GM21526 (cell line): ENCODE data around the gene USP34.
"Not testable (repeated sequence)": the region's sequence is repeated elsewhere in the genome, so short reads cannot be mapped to it uniquely, and the experiment has no call there.

Source experiments
- ATAC-seq: cut with Tn5 transposase; IDR thresholded peaks from one replicate; pipeline ENCODE4 v1.9.1; 2021; ENCODE audit warnings: moderate library complexity; ENCODE audit not compliant: unreplicated experiment, low FRiP score

USP34 gene

GRCh38 chr2:61426267-61426897 lies 44.5 kb downstream of the USP34 start:
- peak; percentile 66 for ATAC-seq

DNA sequence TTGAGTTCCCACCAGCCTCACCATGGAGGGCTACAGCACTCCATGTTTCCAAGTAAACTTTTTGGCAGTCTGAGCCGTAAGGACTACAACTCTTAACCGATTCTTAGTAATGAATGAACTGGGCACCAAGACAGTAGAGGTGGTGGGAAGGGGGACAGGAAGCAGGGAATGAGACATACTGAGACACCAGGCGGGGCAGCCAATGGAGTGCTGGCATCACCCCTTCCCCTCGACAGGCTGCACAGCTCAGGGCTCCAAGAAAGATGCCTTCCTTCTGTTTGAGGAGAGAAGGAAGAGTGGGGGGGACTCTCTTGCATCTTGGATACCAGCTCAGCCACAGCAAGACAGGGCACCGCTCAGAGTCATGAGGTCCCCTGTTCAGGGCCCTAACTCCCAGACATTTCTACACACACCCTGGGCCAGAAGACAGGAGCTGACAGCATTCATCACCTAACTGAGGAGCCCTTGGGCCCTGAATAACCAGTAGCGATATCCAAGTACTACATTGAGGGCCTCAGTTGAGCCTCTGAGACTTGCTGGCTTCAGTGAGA lies 45.2 kb downstream of the USP34 start:
- ATAC-seq: no peak

DNA sequence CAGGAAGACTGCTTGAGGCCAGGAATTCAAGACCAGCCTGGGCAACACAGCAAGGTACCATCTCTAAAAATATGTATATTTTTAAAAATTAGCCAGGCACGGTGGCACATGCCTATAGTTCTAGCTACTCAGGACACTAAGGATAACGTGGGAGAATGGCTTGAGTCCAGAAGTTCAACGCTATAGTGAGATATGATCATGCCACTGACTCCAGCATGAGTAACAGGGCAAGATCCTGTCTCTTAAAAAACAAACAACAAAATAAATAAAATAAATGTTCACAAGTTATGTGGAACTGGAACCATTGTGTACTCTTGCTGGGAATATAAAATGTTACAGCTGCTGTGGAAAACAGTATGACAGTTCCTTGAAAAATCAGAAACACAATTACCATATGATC lies 47.2 kb downstream of the USP34 start:
- no peak for ATAC-seq

DNA sequence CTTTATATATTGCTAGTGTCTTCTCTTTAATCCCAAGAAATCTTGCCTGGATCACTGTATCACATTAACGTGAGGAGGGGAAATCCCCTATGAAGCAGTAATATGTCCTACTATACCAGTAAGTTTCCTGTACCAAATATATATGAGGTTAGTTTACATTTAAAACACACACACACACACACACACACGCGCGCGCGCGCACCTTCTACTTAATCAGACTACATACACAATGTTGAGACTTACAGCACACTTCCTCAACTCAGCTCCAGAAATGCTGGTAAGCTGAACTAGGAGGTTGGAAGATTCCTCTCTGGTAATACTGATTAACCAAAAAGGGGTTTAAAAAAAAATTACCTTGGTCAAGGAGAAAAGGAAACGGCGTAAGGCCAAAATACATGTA lies 49.3 kb downstream of the USP34 start:
- ATAC-seq: no peak

DNA sequence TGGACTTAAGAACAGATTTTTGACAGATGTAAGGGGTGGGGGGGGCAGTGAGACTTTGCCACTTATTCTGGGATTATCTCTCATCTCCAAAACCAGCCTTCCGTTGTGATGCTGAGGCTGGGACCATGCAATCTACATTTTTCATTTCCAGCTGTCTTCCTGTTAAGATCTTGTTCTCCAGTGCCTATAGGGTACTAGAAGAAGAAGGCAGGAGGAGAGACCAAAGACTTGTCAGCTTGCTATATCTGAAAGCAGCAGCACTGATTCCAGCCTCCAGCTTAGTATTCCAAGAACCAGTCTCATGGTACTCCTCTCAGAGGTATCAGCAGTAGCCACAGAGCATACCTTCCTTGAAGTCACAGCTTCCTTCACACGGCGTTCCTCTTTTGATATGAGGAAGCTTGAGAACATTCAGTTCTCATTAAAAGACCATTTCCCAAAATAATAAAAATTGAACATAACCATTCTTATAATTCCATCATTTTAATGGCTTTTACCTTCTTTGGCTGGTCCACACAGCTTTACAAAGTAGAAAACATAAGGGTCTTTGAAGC lies 49.8 kb downstream of the USP34 start:
- ATAC-seq: no peak

GRCh38 chr2:61419570-61419969 lies 51.3 kb downstream of the USP34 start:
- ATAC-seq: no peak

DNA sequence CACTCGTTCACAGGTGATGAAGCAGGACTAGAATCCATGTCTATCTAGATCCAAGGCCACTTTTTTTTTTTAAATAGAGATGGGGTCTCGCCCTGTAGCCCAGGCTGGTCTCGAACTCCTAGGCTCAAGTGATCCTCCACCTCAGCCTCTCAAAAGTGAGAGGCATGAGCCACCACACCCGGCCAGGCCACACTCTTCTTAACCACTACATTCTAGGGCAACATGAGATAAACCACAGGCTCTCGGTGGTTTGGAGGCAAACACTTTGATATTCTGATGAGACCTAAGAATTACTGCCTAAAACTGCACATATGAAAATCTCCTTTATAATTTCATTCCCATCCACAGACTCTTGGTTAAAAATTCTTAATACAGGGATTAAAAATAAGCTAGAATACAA lies 51.8 kb downstream of the USP34 start:
- no peak for ATAC-seq

DNA sequence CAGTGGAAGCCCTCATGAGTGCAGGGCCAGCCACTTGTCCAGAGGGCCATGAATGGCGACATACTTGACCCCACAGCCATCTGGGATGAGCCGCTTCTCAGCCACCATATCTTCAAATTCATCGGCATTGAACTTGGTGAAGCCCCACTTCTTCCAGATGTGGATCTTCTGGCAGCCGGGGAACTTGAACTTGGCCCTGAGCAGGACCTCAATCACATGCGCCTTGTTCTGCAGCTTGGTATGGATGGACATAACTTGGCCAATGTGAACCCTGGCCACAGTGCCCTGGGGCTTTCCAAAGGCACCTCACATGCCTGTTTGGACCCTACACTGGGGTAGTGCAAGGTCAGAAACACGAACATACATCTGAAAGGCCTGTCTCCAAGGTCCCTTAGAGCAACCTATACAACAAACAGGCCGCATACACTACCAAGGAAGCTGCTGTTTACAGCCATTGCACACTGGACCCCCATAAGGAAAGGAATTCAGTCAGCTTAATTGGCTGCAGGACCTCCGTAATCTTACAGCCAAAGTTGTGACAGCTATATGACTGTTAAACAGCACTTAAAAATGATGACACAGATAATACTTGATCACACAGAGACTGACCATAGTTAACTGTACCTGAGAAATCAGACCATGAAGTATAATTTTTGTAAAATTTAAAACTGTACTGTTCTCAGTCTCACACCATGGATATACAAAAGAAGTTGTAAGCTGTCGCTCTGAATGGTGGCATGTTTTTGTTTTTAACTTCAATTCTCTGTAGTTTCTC lies 53.8 kb downstream of the USP34 start:
- ATAC-seq: no peak

DNA sequence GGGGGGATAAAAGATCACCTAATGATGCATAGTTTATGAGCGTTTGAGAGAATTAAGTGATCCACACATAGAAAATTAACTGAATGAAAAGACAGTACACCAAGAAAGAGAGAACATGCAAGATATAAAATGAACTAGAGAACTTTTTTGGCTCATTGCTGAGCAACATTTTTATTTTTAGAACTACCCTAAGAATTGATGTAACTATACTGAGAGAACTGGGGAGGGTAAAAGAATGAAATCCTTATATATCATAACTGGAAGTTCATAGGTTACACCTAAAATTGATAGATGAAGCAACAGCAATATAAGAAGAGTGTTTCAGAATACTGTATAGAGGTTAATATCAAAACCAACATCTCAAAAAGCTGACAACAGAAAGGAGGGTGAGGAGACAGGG lies 55.6 kb downstream of the USP34 start:
- ATAC-seq: no peak

DNA sequence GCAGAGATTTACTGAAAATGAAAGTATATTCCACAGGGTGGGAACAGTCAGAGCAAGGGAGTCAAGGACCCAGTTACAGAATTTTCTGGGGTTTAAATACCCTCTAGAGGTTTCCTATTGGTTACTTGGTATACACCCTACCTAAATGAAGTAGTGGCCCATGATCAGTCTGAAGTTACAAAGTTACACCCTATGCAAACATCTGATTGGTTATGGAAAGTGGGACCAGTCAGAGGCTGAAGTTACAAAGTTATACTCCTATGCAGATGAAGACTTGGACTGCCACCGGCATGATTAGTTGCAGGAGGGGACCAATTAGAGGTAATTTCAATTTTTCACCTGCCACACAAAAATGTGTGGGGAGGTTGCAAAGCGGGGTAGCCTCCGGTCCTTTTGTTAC lies 56.2 kb downstream of the USP34 start:
- no peak for ATAC-seq

GRCh38 chr2:61411109-61411508 lies 59.8 kb downstream of the USP34 start:
- ATAC-seq: no peak

- ATAC-seq: no peak
These were observed 60.7 kb downstream of the USP34 start for GRCh38 chr2:61410185-61410584.

DNA sequence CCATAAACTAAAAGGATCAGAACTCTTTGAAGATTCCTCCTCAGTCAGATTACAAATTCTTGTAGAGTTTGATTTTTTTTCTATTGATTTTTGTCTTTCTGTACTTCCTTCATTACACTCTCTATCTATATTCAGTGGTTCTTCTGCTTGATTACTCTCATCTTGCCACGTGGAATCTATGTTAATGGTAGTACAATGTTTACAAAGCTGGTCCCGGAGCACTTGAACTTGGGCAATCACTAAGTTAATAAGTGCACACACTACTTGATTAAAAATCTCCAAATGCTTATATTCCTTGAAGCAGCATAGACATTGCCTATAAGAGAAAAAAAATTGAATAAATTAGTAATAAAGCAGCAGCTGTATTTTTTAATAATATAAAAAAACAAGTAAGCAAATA lies 65.1 kb downstream of the USP34 start:
- ATAC-seq: no peak

- no peak for ATAC-seq
These were observed 66.4 kb downstream of the USP34 start for GRCh38 chr2:61404438-61404837.

DNA sequence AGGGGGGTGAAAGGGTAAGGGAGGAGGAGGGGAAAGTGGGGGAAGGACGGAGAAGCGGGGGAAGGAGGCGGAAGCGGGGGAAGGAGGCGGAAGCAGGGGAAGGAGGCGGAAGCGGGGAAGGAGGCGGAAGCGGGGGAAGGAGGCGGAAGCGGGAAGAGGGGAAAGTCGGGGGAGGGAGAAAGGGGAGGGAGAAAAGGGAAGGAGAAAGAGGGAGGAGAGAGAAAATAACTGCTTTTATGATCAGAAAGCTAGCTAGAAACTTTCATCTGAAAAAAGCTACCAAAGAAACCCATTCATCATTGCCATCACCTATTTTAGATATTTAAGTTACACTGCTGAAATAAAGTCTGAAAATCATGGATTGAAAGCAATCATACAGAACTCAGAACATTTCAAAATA lies 72.5 kb downstream of the USP34 start:
- no peak for ATAC-seq

- ATAC-seq: no peak
These were observed 74.9 kb downstream of the USP34 start for GRCh38 chr2:61396005-61396404.

DNA sequence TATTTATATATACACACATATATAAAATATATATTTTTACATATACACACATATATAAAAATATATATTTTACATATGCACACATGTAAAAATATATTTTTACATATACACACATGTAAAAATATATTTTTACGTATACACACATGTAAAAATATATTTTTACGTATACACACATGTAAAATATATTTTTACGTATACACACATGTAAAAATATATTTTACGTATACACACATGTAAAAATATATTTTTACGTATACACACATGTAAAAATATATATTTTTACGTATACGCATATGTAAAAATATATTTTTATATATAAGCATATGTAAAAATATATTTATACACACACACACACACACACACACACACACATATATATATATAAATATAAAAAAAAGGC lies 83.3 kb downstream of the USP34 start:
- not testable (repeated sequence) for ATAC-seq

DNA sequence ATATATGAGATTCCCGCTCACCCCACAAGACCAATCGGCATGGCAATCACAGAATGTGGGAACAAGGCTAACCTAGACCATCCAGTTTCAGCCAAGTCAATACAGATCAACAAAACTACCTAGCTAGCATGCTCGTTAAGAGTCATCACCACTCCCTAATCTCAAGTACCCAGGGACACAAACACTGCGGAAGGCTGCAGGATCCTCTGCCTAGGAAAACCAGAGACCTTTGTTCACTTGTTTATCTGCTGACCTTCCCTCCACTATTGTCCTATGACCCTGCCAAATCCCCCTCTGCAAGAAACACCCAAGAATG lies 90.0 kb downstream of the USP34 start:
- not testable (repeated sequence) for ATAC-seq

DNA sequence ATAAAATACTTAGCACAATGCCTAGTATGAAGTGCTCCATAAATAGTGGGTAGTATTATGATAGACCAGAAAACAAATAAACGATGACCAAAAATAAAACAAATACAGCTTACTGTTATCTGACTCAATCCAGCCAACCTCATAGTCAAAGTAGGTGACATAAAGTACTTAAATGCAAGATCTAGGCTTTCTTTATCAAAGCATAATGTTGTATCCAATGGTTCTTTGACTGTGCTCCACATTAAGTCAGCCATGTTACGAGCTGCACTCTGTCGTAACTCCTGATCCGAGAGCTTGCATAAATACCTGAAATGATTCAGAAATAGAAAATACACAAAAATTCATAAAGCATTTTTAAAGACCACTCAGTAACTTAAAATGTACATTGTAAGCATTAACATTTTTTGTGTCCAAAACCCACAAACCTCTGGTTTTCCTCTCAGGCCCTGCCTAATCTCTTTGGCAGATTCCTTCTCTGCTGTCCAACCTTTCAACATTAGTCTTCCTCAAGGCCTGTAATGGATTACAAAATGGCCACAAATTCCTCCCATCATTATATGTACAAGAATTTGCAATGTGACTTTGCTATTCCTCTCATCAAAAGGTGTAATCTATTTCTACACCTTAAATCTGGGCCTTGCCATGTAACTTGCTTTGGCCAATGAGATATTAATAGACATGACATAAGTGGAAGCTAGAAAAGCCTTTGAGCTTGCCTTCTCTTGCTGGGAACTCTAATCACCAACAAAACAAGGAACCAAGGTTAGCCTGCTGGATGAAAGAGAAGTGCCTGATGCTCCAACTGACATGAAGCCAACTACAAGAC lies 90.6 kb downstream of the USP34 start:
- ATAC-seq: no peak

GRCh38 chr2:61379521-61379920 lies 91.4 kb downstream of the USP34 start:
- no peak for ATAC-seq

DNA sequence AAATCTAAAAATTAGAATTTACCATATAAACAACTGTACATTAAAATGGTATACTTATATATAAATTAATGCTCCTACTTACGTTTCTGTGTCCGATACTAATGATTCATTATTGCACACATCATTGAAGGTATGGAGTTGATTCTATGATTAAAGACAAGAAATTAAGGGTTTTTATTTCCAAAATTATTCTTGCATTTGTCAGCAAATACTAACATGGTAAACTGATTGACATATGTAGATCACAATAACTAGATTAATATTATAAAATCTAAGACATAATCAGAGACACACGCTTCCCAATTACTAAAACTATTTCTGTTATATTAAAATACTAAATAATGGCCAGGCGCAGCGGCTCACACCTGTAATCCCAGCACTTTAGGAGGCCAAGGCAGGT lies 92.6 kb downstream of the USP34 start:
- ATAC-seq: no peak
